ENCODE results near the gene ERF. TPM values are rescaled to one million over a fixed set of nuclear protein-coding genes. Genes with fewer than 3 reads are reported as not detected.
A peak's percentile ranks its signal among the peaks of the same experiment; 100 is the strongest.

Gene ERF
- total RNA-seq, 1 experiment from 2014 or later = 96.1 TPM

GRCh38 chr19:42241279-42241678 is 13.6 kb downstream of the ERF start:
- TF ChIP-seq TCF7L2 (IDR thresholded peaks at IDR 0.05; ENCODE audit: borderline replicate concordance, extremely low read depth, insufficient read depth, insufficient read length) (no peak), SIN3A (IDR thresholded peaks at IDR 0.05; ENCODE audit: low read depth) (no peak), EZH2 (IDR thresholded peaks at IDR 0.05) (no peak), RAD21 (IDR thresholded peaks at IDR 0.05; ENCODE audit: low read depth) (no peak), FOSL1 (IDR thresholded peaks at IDR 0.05; ENCODE audit: low read depth) (no peak), CBX3 (IDR thresholded peaks at IDR 0.05; ENCODE audit: low read depth) (no peak), POLR2AphosphoS5 (IDR thresholded peaks at IDR 0.05; ENCODE audit: low read depth, low read length) (no peak), YY1 (IDR thresholded peaks at IDR 0.05; ENCODE audit: extremely low read depth, insufficient replicate concordance, low read depth, low read length) (no peak), CEBPB (IDR thresholded peaks at IDR 0.05; ENCODE audit: low read depth) (no peak), REST (IDR thresholded peaks at IDR 0.05; ENCODE audit: low read depth) (no peak), POLR2A (IDR thresholded peaks at IDR 0.05; ENCODE audit: borderline replicate concordance, extremely low read depth, insufficient read depth, insufficient read length) (no peak), SP1 (IDR thresholded peaks at IDR 0.05; ENCODE audit: low read depth) (no peak), ZNF274 (IDR thresholded peaks at IDR 0.05; ENCODE audit: low read depth, low read length) (no peak), ELF1 (IDR thresholded peaks at IDR 0.05; ENCODE audit: borderline replicate concordance, low read depth) (no peak)
- TF ChIP-seq, protein P1, sequence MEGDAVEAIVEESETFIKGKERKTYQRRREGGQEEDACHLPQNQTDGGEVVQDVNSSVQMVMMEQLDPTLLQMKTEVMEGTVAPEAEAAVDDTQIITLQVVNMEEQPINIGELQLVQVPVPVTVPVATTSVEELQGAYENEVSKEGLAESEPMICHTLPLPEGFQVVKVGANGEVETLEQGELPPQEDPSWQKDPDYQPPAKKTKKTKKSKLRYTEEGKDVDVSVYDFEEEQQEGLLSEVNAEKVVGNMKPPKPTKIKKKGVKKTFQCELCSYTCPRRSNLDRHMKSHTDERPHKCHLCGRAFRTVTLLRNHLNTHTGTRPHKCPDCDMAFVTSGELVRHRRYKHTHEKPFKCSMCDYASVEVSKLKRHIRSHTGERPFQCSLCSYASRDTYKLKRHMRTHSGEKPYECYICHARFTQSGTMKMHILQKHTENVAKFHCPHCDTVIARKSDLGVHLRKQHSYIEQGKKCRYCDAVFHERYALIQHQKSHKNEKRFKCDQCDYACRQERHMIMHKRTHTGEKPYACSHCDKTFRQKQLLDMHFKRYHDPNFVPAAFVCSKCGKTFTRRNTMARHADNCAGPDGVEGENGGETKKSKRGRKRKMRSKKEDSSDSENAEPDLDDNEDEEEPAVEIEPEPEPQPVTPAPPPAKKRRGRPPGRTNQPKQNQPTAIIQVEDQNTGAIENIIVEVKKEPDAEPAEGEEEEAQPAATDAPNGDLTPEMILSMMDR (IDR thresholded peaks at IDR 0.05 in 2 of 3, conservative IDR thresholded peaks at IDR 0.05 in 1 of 3; ENCODE audit: borderline replicate concordance in 1 of 3, insufficient read depth in 1 of 3, low read depth in 2 of 3, low read length in 2 of 3) = no peak
- TF ChIP-seq, protein P2, sequence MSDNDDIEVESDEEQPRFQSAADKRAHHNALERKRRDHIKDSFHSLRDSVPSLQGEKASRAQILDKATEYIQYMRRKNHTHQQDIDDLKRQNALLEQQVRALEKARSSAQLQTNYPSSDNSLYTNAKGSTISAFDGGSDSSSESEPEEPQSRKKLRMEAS (IDR thresholded peaks at IDR 0.05) = no peak
- Histone ChIP-seq H3K36me3 (ENCODE audit: control insufficient read depth in 1 of 2, insufficient read depth in 2 of 2, low read length in 2 of 2) (peaks cover 8 to 17% of the 10 kb centered on the region in 2 experiments; a peak in 3 of 4 replicates), H3K9me3 (ENCODE audit: control insufficient read depth in 1 of 2, insufficient read depth in 1 of 2, low read depth in 1 of 2, low read length in 2 of 2) (no peaks in the 10 kb centered on the region), H3K9ac (ENCODE audit: low read length) (peak overlapping the region; percentile 79), H2AFZ (ENCODE audit: low read depth, low read length, poor library complexity, severe bottlenecking) (no peak overlapping the region), H3K9me2 (ENCODE audit: insufficient read depth) (no peaks in the 10 kb centered on the region), H3K27ac (ENCODE audit: low read depth, low read length) (peak overlapping the region; percentile 78), H3K4me1 (ENCODE audit: control insufficient read depth in 1 of 2, insufficient read depth in 2 of 2, low read length in 2 of 2) (peaks cover 8 to 28% of the 10 kb centered on the region in 2 experiments), H3K4me2 (ENCODE audit: low read length) (peak overlapping the region; percentile 86), H4K20me1 (ENCODE audit: insufficient read depth) (no peaks in the 10 kb centered on the region), H3K79me2 (ENCODE audit: insufficient read depth, low read length) (peaks cover 45% of the 10 kb centered on the region), H3K4me3 (replicated peaks in 1 of 2; ENCODE audit: low read depth in 1 of 2, low read length in 2 of 2) (peak overlapping the region; percentile 69 to 93), H3K27me3 (ENCODE audit: insufficient read depth, low read length) (no peaks in the 10 kb centered on the region)
- DNase-seq (ENCODE audit: low read depth, low spot score) = no peak
- ChIA-PET POLR2A (no interaction called here), CTCF (no interaction called here), RAD21 (ENCODE audit: low non-redundant PET in 1 of 2, low total read pairs in 2 of 2, uncharacterized antibody in 2 of 2, unreplicated experiment in 2 of 2) (no interaction called here)
- no TSS peak for BruUV-seq (replicated peaks)
- intact Hi-C loops (cut with micrococcal nuclease) = loop anchor here (5.0 kb wide), 1 partner anchor 156 kb away; no protein-coding TSS in a partner anchor
- ATAC-seq = no peak
